ENCODE results near the gene GCH1.
A peak's percentile ranks its signal among the peaks of the same experiment; 100 is the strongest.
"Not testable (repeated sequence)": the region's sequence is repeated elsewhere in the genome, so short reads cannot be mapped to it uniquely, and the experiment has no call there.

The GCH1 gene

GRCh38 chr14:54902521-54903420 lies at the start of gene GCH1:
Gene GCH1, minus strand, starts transcription at chr14:54902826. Its CDS starts 163 bp downstream, at chr14:54902663.
- peak; percentile 92 for DNase-seq

GRCh38 chr14:54947230-54947629 lies 44.6 kb upstream of the GCH1 start:
- no peak for DNase-seq

GRCh38 chr14:54946500-54946899 lies 43.9 kb upstream of the GCH1 start:
- no peak for DNase-seq

- DNase-seq, result no peak
Observed at GRCh38 chr14:54944737-54945391, 42.2 kb upstream of the GCH1 start.

GRCh38 chr14:54942913-54943312 lies 40.3 kb upstream of the GCH1 start:
- DNase-seq, result no peak

GRCh38 chr14:54936816-54937215 lies 34.2 kb upstream of the GCH1 start:
- no peak for DNase-seq

- DNase-seq, result no peak
Observed at GRCh38 chr14:54935958-54936357, 33.3 kb upstream of the GCH1 start.

- DNase-seq, result no peak
Observed at GRCh38 chr14:54935100-54935499, 32.5 kb upstream of the GCH1 start.

- DNase-seq, result no peak
Observed at GRCh38 chr14:54933006-54933405, 30.4 kb upstream of the GCH1 start.

GRCh38 chr14:54931598-54932340 lies 29.1 kb upstream of the GCH1 start:
- no peak for DNase-seq

GRCh38 chr14:54931101-54931500 lies 28.5 kb upstream of the GCH1 start:
- no peak for DNase-seq

- DNase-seq, result no peak
Observed at GRCh38 chr14:54929556-54929955, 26.9 kb upstream of the GCH1 start.

- no peak for DNase-seq
Observed at GRCh38 chr14:54928216-54928615, 25.6 kb upstream of the GCH1 start.

- DNase-seq, result no peak
Observed at GRCh38 chr14:54927551-54927950, 24.9 kb upstream of the GCH1 start.

- DNase-seq, result not testable (repeated sequence)
Observed at GRCh38 chr14:54926570-54926969, 23.9 kb upstream of the GCH1 start.

GRCh38 chr14:54922598-54922997 lies 20.0 kb upstream of the GCH1 start:
- no peak for DNase-seq

GRCh38 chr14:54920052-54920451 lies 17.4 kb upstream of the GCH1 start:
- peak; percentile 27 for DNase-seq

GRCh38 chr14:54919330-54919729 lies 16.7 kb upstream of the GCH1 start:
- DNase-seq, result no peak

- DNase-seq, result no peak
Observed at GRCh38 chr14:54918427-54918826, 15.8 kb upstream of the GCH1 start.

- DNase-seq, result no peak
Observed at GRCh38 chr14:54916101-54916500, 13.5 kb upstream of the GCH1 start.

GRCh38 chr14:54909817-54910558 lies 7.4 kb upstream of the GCH1 start:
- no peak for DNase-seq

- DNase-seq, result not testable (repeated sequence)
Observed at GRCh38 chr14:54908973-54909372, 6.3 kb upstream of the GCH1 start.

GRCh38 chr14:54908190-54908589 lies 5.6 kb upstream of the GCH1 start:
- no peak for DNase-seq
